DND-41 (cell line): ENCODE measurements around the gene TMEM217.

Experiments
- ATAC-seq: fragments of 200-7000 bp; cut with Tn5 transposase; 3 replicates; pipeline ENCODE4 v1.9.1; 2021; ENCODE audit warnings: low read depth; ENCODE audit not compliant: insufficient read depth
- DNase-seq: peaks from one replicate; pipeline ENCODE4 v3.0.0-alpha.2; 2020
- H2AFZ ChIP-seq: 2 replicates; pipeline ENCODE4 v1.6.0; 2012; ENCODE audit warnings: low read depth, low read length
- H3K27ac ChIP-seq: 2 replicates; pipeline ENCODE4 v1.5.1; 2012; ENCODE audit warnings: low read length, inconsistent platforms
- H3K27me3 ChIP-seq: fragments of 200-600 bp; sonication (generic); 2 replicates; pipeline ENCODE4 v1.6.0; 2012; ENCODE audit warnings: low read length, mild to moderate bottlenecking, inconsistent platforms; ENCODE audit not compliant: insufficient read depth, poor library complexity
- H3K36me3 ChIP-seq: 2 replicates; pipeline ENCODE4 v1.5.1; 2012; ENCODE audit warnings: low read length, inconsistent platforms; ENCODE audit not compliant: insufficient read depth
- H3K4me1 ChIP-seq: 2 replicates; pipeline ENCODE4 v1.5.1; 2012; ENCODE audit warnings: mild to moderate bottlenecking, low read length; ENCODE audit not compliant: insufficient read depth
- H3K4me2 ChIP-seq: 2 replicates; pipeline ENCODE4 v1.6.0; 2012; ENCODE audit warnings: mild to moderate bottlenecking, moderate library complexity, low read length, inconsistent platforms; ENCODE audit not compliant: insufficient read depth
- H3K4me3 ChIP-seq, 2 experiments: fragments of 200-600 bp in 1 of 2; shearing (Covaris generic) in 1 of 2; 2 replicates each; pipeline ENCODE4 v1.5.1; 2012 to 2016; ENCODE audit warnings: inconsistent platforms in 2 of 2, low read length in 2 of 2, mild to moderate bottlenecking in 2 of 2, low read depth in 1 of 2, moderate library complexity in 1 of 2
- H3K79me2 ChIP-seq: 2 replicates; pipeline ENCODE4 v1.6.0; 2012; ENCODE audit warnings: low read length, inconsistent platforms; ENCODE audit not compliant: insufficient read depth
- H3K9ac ChIP-seq: 2 replicates; pipeline ENCODE4 v1.6.0; 2012; ENCODE audit warnings: low read depth, mild to moderate bottlenecking, inconsistent platforms, low read length, moderate library complexity
- H3K9me3 ChIP-seq: 2 replicates; pipeline ENCODE4 v1.5.1; 2012; ENCODE audit warnings: low read length, moderate library complexity, mild to moderate bottlenecking, inconsistent platforms; ENCODE audit not compliant: insufficient read depth, severe bottlenecking
- H4K20me1 ChIP-seq: 2 replicates; pipeline ENCODE4 v1.6.0; 2012; ENCODE audit warnings: low read length; ENCODE audit not compliant: insufficient read depth
- CTCF ChIP-seq: IDR thresholded peaks from 2 replicates; pipeline ENCODE4 v1.5.1; 2012; ENCODE audit warnings: borderline replicate concordance, low read length, moderate library complexity, mild to moderate bottlenecking; ENCODE audit not compliant: poor library complexity, severe bottlenecking; ENCODE audit errors: extremely low read depth
- EZH2 ChIP-seq: IDR thresholded peaks from 3 replicates; pipeline ENCODE4 v1.6.1; 2012; ENCODE audit warnings: borderline replicate concordance, low read depth, mild to moderate bottlenecking, moderate library complexity, low read length, inconsistent platforms; ENCODE audit not compliant: severe bottlenecking

TMEM217 gene

GRCh38 chr6:37257320-37257633 is 667 bp downstream of the TMEM217 start:
- Histone ChIP-seq H3K36me3 (peaks cover 16% of the 10 kb centered on the region), H3K27me3 (no peaks in the 10 kb centered on the region), H4K20me1 (no peaks in the 10 kb centered on the region), H3K9ac (peak overlapping the region; percentile 83), H3K27ac (peak overlapping the region; percentile 86), H3K4me2 (peak overlapping the region; percentile 93), H3K9me3 (no peaks in the 10 kb centered on the region), H2AFZ (peak overlapping the region; percentile 65), H3K79me2 (peaks cover 85% of the 10 kb centered on the region), H3K4me3 (peak overlapping the region; percentile 79 to 83; a peak in 3 of 4 replicates), H3K4me1 (peaks cover 86% of the 10 kb centered on the region)
- no peak for TF ChIP-seq CTCF
- TF ChIP-seq EZH2: no peak
- no peak for ATAC-seq
- no peak for DNase-seq

- Histone ChIP-seq H3K4me3 (peak overlapping the region; percentile 79 to 83; a peak in 3 of 4 replicates), H3K9me3 (no peaks in the 10 kb centered on the region), H3K27ac (peak overlapping the region; percentile 86), H3K79me2 (peaks cover 83% of the 10 kb centered on the region), H3K4me2 (peak overlapping the region; percentile 93), H3K27me3 (no peaks in the 10 kb centered on the region), H2AFZ (peak overlapping the region; percentile 65), H3K4me1 (peaks cover 85% of the 10 kb centered on the region), H3K36me3 (peaks cover 16% of the 10 kb centered on the region), H4K20me1 (no peaks in the 10 kb centered on the region), H3K9ac (peak overlapping the region; percentile 83)
- DNase-seq (no peak), ATAC-seq (no peak)
- TF ChIP-seq CTCF (no peak), EZH2 (no peak)
Measured at GRCh38 chr6:37256692-37257319, 1.1 kb downstream of the TMEM217 start.

GRCh38 chr6:37254881-37255280 is 3.1 kb downstream of the TMEM217 start:
- DNase-seq (no peak), ATAC-seq (no peak)
- Histone ChIP-seq H3K4me3 (peak overlapping the region in 1 of 2 experiments; percentile 33; a peak in 2 of 4 replicates), H3K9me3 (no peaks in the 10 kb centered on the region), H3K9ac (peak overlapping the region; percentile 1; the same call in 1 of the 2 replicates), H3K4me2 (peak overlapping the region; percentile 93; the same call in 1 of the 2 replicates), H3K27ac (0 out of 2 replicates have a peak overlapping the region, but pooled peaks have one; percentile 1), H4K20me1 (no peaks in the 10 kb centered on the region), H2AFZ (no peak overlapping the region), H3K27me3 (no peaks in the 10 kb centered on the region), H3K4me1 (peaks cover 75% of the 10 kb centered on the region), H3K79me2 (peaks cover 73% of the 10 kb centered on the region), H3K36me3 (peaks cover 6% of the 10 kb centered on the region)
- no peak for TF ChIP-seq EZH2
- no peak for TF ChIP-seq CTCF
